Endothelial cell (in vitro differentiated cells): Measurements from ENCODE around the gene ZNF79. TPM values are rescaled to one million over a fixed set of nuclear protein-coding genes. Genes with fewer than 3 reads are reported as not detected.
A peak's percentile ranks its signal among the peaks of the same experiment; 100 is the strongest.

Experiments used
- DNase-seq: peaks from one replicate; pipeline ENCODE4 v3.0.0; 2021; ENCODE audit warnings: low spot score
- H3K27ac Mint-ChIP-seq: one replicate; pipeline ENCODE4 v1.8.0; 2021; ENCODE audit warnings: mixed read lengths, inconsistent platforms; ENCODE audit not compliant: unreplicated experiment
- H3K27me3 Mint-ChIP-seq: one replicate; pipeline ENCODE4 v1.8.0; 2021; ENCODE audit warnings: mild to moderate bottlenecking, moderate library complexity, mixed read lengths, inconsistent platforms; ENCODE audit not compliant: unreplicated experiment
- H3K36me3 Mint-ChIP-seq: one replicate; pipeline ENCODE4 v1.8.0; 2021; ENCODE audit warnings: mild to moderate bottlenecking, low read depth, mixed read lengths, inconsistent platforms; ENCODE audit not compliant: unreplicated experiment
- H3K4me1 Mint-ChIP-seq: one replicate; pipeline ENCODE4 v1.8.0; 2021; ENCODE audit warnings: mild to moderate bottlenecking, mixed read lengths, inconsistent platforms; ENCODE audit not compliant: unreplicated experiment
- H3K4me3 Mint-ChIP-seq: one replicate; pipeline ENCODE4 v1.8.0; 2021; ENCODE audit warnings: mild to moderate bottlenecking, mixed read lengths, inconsistent platforms; ENCODE audit not compliant: unreplicated experiment
- H3K9me3 Mint-ChIP-seq: one replicate; pipeline ENCODE4 v1.8.0; 2021; ENCODE audit warnings: mixed read lengths, inconsistent platforms; ENCODE audit not compliant: unreplicated experiment
- CTCF ChIP-seq: fragments of 200-600 bp; sonication (generic); IDR thresholded peaks from one replicate; pipeline ENCODE4 v1.5.0; 2021; ENCODE audit warnings: antibody characterized with exemption; ENCODE audit not compliant: unreplicated experiment
- total RNA-seq: library from RNA; stranded (reverse); fragmentation: NEBNext Ultra II Directional; extraction: Animal tissue kit (Norgen Biotek cat#: 25700); gene quantifications from one replicate; pipeline ENCODE4 v1.2.1, GENCODE V29; 2021; ENCODE audit not compliant: unreplicated experiment

ZNF79 gene
- total RNA-seq, 1 donor from 2014 or later = 12.6 TPM

GRCh38 chr9:127490535-127491230 is 66.5 kb downstream of the ZNF79 start:
- Mint-ChIP-seq H3K27me3 (peaks cover 3% of the 10 kb centered on the region), H3K4me3 (no peak overlapping the region), H3K4me1 (no peaks in the 10 kb centered on the region), H3K9me3 (no peaks in the 10 kb centered on the region), H3K36me3 (peaks cover 20% of the 10 kb centered on the region), H3K27ac (no peak overlapping the region)
- no peak for TF ChIP-seq CTCF
- DNase-seq = no peak

GRCh38 chr9:127491516-127491915 is 67.3 kb downstream of the ZNF79 start:
- peaks cover 5% of the 10 kb centered on the region for H3K27me3 Mint-ChIP-seq
- no peak for DNase-seq
- H3K4me3 Mint-ChIP-seq = no peak overlapping the region
- peaks cover 6% of the 10 kb centered on the region for H3K4me1 Mint-ChIP-seq
- no peak overlapping the region for H3K27ac Mint-ChIP-seq
- H3K36me3 Mint-ChIP-seq = peaks cover 18% of the 10 kb centered on the region
- no peaks in the 10 kb centered on the region for H3K9me3 Mint-ChIP-seq
- TF ChIP-seq CTCF = no peak

GRCh38 chr9:127492616-127493015 is 68.4 kb downstream of the ZNF79 start:
- TF ChIP-seq CTCF = no peak
- H3K4me1 Mint-ChIP-seq = peaks cover 6% of the 10 kb centered on the region
- no peaks in the 10 kb centered on the region for H3K9me3 Mint-ChIP-seq
- no peak for DNase-seq
- H3K27me3 Mint-ChIP-seq = peaks cover 5% of the 10 kb centered on the region
- H3K27ac Mint-ChIP-seq = no peak overlapping the region
- H3K36me3 Mint-ChIP-seq = peaks cover 16% of the 10 kb centered on the region
- H3K4me3 Mint-ChIP-seq = no peak overlapping the region

GRCh38 chr9:127493592-127494303 is 69.6 kb downstream of the ZNF79 start:
- no peak overlapping the region for H3K27ac Mint-ChIP-seq
- H3K4me3 Mint-ChIP-seq = peak overlapping the region; percentile 42
- no peaks in the 10 kb centered on the region for H3K9me3 Mint-ChIP-seq
- H3K27me3 Mint-ChIP-seq = peaks cover 2% of the 10 kb centered on the region
- H3K4me1 Mint-ChIP-seq = peaks cover 6% of the 10 kb centered on the region
- no peak for DNase-seq
- no peak for TF ChIP-seq CTCF
- H3K36me3 Mint-ChIP-seq = peaks cover 14% of the 10 kb centered on the region

GRCh38 chr9:127494304-127494702 is 70.1 kb downstream of the ZNF79 start:
- H3K27me3 Mint-ChIP-seq = peaks cover 2% of the 10 kb centered on the region
- no peaks in the 10 kb centered on the region for H3K9me3 Mint-ChIP-seq
- no peak overlapping the region for H3K27ac Mint-ChIP-seq
- peaks cover 11% of the 10 kb centered on the region for H3K36me3 Mint-ChIP-seq
- H3K4me1 Mint-ChIP-seq = peaks cover 6% of the 10 kb centered on the region
- no peak overlapping the region for H3K4me3 Mint-ChIP-seq
- no peak for TF ChIP-seq CTCF
- no peak for DNase-seq
